Measurements from ENCODE around the gene CLMP.

The CLMP gene

GRCh38 chr11:123168955-123169484 lies 26.0 kb downstream of the CLMP start:
- TF ChIP-seq POU6F1 (CRISPR knock-in tag; IDR thresholded peaks at IDR 0.05; ENCODE audit: borderline replicate concordance, low read depth): no peak
- TF ChIP-seq ARNTL (CRISPR knock-in tag; IDR thresholded peaks at IDR 0.05; ENCODE audit: borderline replicate concordance, low read depth): no peak
- TF ChIP-seq ZFP3 (CRISPR knock-in tag; IDR thresholded peaks at IDR 0.05): no peak
- TF ChIP-seq GLIS3 (CRISPR knock-in tag; IDR thresholded peaks at IDR 0.05): no peak
- TF ChIP-seq ZNF8 (CRISPR knock-in tag; IDR thresholded peaks at IDR 0.05): no peak
- TF ChIP-seq PPARA (CRISPR knock-in tag; IDR thresholded peaks at IDR 0.05; ENCODE audit: borderline replicate concordance): no peak
- TF ChIP-seq TSHZ2 (CRISPR knock-in tag; IDR thresholded peaks at IDR 0.05): no peak
- TF ChIP-seq ZNF565 (CRISPR knock-in tag; conservative IDR thresholded peaks at IDR 0.05; ENCODE audit: low read depth): no peak
- no peak for TF ChIP-seq SNAI2 (CRISPR knock-in tag; IDR thresholded peaks at IDR 0.05)
- TF ChIP-seq TOX (CRISPR knock-in tag; IDR thresholded peaks at IDR 0.05; ENCODE audit: borderline replicate concordance): no peak
- TF ChIP-seq ZNF70 (CRISPR knock-in tag; IDR thresholded peaks at IDR 0.05): no peak
- TF ChIP-seq ESRRG (CRISPR knock-in tag; IDR thresholded peaks at IDR 0.05): no peak
- TF ChIP-seq OSR1 (CRISPR knock-in tag; IDR thresholded peaks at IDR 0.05): no peak
- TF ChIP-seq TCF4 (CRISPR knock-in tag; IDR thresholded peaks at IDR 0.05; ENCODE audit: borderline replicate concordance): no peak
- TF ChIP-seq ZFP30 (CRISPR knock-in tag; IDR thresholded peaks at IDR 0.05): no peak
- no peak for TF ChIP-seq RARB (CRISPR knock-in tag; IDR thresholded peaks at IDR 0.05)
- no peak for TF ChIP-seq CSRNP3 (CRISPR knock-in tag; IDR thresholded peaks at IDR 0.05)
- no peak for TF ChIP-seq BACH2 (CRISPR knock-in tag; IDR thresholded peaks at IDR 0.05; ENCODE audit: borderline replicate concordance)
- no peak for TF ChIP-seq CREB5 (CRISPR knock-in tag; IDR thresholded peaks at IDR 0.05; ENCODE audit: low read depth)
- no peak for TF ChIP-seq PATZ1 (CRISPR knock-in tag; IDR thresholded peaks at IDR 0.05; ENCODE audit: borderline replicate concordance)
- ATAC-seq: no peak

- no peak for TF ChIP-seq ZNF565 (CRISPR knock-in tag; conservative IDR thresholded peaks at IDR 0.05; ENCODE audit: low read depth)
- no peak for TF ChIP-seq CREB5 (CRISPR knock-in tag; IDR thresholded peaks at IDR 0.05; ENCODE audit: low read depth)
- TF ChIP-seq ZNF70 (CRISPR knock-in tag; IDR thresholded peaks at IDR 0.05): no peak
- TF ChIP-seq ZFP30 (CRISPR knock-in tag; IDR thresholded peaks at IDR 0.05): no peak
- TF ChIP-seq TSHZ2 (CRISPR knock-in tag; IDR thresholded peaks at IDR 0.05): no peak
- TF ChIP-seq ZNF8 (CRISPR knock-in tag; IDR thresholded peaks at IDR 0.05): no peak
- TF ChIP-seq ESRRG (CRISPR knock-in tag; IDR thresholded peaks at IDR 0.05): no peak
- no peak for TF ChIP-seq SNAI2 (CRISPR knock-in tag; IDR thresholded peaks at IDR 0.05)
- no peak for TF ChIP-seq PATZ1 (CRISPR knock-in tag; IDR thresholded peaks at IDR 0.05; ENCODE audit: borderline replicate concordance)
- TF ChIP-seq ARNTL (CRISPR knock-in tag; IDR thresholded peaks at IDR 0.05; ENCODE audit: borderline replicate concordance, low read depth): no peak
- no peak for ATAC-seq
These were observed 26.8 kb downstream of the CLMP start for GRCh38 chr11:123168241-123168640.

Data from SK-N-SH treated with all-trans-retinoic acid at 6 μM for 48 hours (cell line).